C4-2B (cell line): Measurements from ENCODE around the gene TMCC3.

Experiments
- ZFX ChIP-seq: fragments of 450-650 bp; IDR thresholded peaks from 2 replicates; pipeline ENCODE4 v1.6.1; 2017
- TF ChIP-seq, protein P1 (sequence below): fragments of 450-650 bp; conservative IDR thresholded peaks from 2 replicates; pipeline ENCODE4 v1.5.1; 2017; ENCODE audit warnings: mild to moderate bottlenecking

DNA sequence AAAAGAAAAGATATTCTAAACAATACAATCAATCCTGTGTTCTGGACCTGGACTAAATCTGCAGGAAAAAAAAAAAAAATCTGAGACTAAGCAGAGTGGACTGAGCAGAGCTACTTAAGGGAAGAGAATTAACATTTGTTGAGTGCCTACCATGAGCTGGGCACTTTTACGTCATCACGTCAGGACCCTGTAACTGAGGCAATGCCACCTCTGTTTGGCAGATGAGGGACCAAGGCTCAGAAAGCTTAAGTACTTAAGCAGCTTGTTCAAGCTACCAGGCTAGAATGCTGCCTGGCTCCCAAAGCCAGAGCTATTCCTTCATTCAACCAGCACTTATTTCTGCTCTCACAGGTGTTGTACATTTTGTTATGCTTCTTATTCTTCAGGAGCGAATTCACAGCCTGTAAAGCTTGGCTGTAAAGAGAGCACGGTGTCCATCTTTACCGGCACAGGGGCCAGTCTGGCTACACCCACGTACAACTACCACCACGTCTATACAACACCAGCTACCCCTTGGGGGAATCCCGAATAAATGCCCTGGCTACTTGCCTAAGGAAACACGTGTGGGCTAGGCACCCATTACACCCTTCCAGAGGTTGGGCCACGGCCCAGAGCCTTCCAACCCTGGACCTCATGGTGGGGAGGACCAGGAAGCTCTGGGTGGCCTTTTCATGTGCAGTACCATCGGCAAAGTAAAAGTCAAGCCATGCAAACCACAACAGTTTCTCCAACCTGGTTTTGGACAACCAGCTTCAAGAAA is 27.0 kb downstream of the TMCC3 start:
- TF ChIP-seq, protein P1, sequence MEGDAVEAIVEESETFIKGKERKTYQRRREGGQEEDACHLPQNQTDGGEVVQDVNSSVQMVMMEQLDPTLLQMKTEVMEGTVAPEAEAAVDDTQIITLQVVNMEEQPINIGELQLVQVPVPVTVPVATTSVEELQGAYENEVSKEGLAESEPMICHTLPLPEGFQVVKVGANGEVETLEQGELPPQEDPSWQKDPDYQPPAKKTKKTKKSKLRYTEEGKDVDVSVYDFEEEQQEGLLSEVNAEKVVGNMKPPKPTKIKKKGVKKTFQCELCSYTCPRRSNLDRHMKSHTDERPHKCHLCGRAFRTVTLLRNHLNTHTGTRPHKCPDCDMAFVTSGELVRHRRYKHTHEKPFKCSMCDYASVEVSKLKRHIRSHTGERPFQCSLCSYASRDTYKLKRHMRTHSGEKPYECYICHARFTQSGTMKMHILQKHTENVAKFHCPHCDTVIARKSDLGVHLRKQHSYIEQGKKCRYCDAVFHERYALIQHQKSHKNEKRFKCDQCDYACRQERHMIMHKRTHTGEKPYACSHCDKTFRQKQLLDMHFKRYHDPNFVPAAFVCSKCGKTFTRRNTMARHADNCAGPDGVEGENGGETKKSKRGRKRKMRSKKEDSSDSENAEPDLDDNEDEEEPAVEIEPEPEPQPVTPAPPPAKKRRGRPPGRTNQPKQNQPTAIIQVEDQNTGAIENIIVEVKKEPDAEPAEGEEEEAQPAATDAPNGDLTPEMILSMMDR = no peak
- no peak for TF ChIP-seq ZFX
